T-cell (primary cell): ENCODE data around the gene AOC2. TPM values are rescaled to one million over a fixed set of nuclear protein-coding genes. Genes with fewer than 3 reads are reported as not detected.

Source experiments
- ATAC-seq, 4 experiments: fragments of 200-7000 bp in 3 of 4; fragments of 150-1000 bp in 1 of 4; cut with Tn5 transposase; replicated peaks in 1 of 4; 1 replicate in 3 of 4; 2 replicates in 1 of 4; pipeline ENCODE4 v1.10.0; 2021; ENCODE audit warnings: moderate library complexity in 3 of 4, mild to moderate bottlenecking in 2 of 4, moderate number of reproducible peaks in 1 of 4
- CTCF ChIA-PET, 2 donors: fragments of 300-600 bp; sonication (Branson Sonifier 250); formaldehyde crosslinking; loops; one replicate each; lab custom pipeline; 2022; ENCODE audit warnings: antibody characterized with exemption in 2 of 2; lab: Charles Lee
- POLR2A ChIA-PET, 2 donors: fragments of 300-600 bp; sonication (Branson Sonifier 250); formaldehyde crosslinking; loops; one replicate each; lab custom pipeline; 2022; ENCODE audit warnings: antibody characterized with exemption in 2 of 2; lab: Charles Lee
- DNase-seq, 35 experiments: peaks; one replicate each; pipeline versions ENCODE4 v3.0.0 to v3.0.0-alpha.2; 2013 to 2023
- H3K27ac ChIP-seq: one replicate; pipeline ENCODE4 v1.5.1; 2013; ENCODE audit warnings: low read length
- H3K27me3 ChIP-seq, 2 experiments: replicated peaks in 1 of 2; 1 replicate in 1 of 2; 2 replicates in 1 of 2; pipeline versions ENCODE4 v1.6.1 to v1.7.0; 2013; ENCODE audit warnings: low read length in 1 of 2, mixed read lengths in 1 of 2; ENCODE audit not compliant: control insufficient read depth in 2 of 2, insufficient read depth in 2 of 2; ENCODE audit errors: extremely low read depth in 1 of 2
- H3K36me3 ChIP-seq, 2 donors: 1 replicate in 1 of 2; 2 replicates in 1 of 2; pipeline versions ENCODE4 v1.6.1 to v1.7.0; 2013; ENCODE audit warnings: low read length in 1 of 2; ENCODE audit not compliant: control insufficient read depth in 2 of 2, insufficient read depth in 1 of 2; ENCODE audit errors: extremely low read depth in 1 of 2
- H3K4me1 ChIP-seq, 2 experiments: 1 replicate in 1 of 2; 2 replicates in 1 of 2; pipeline versions ENCODE4 v1.6.1 to v1.7.0; 2013; ENCODE audit warnings: low read length in 2 of 2, mixed read lengths in 1 of 2; ENCODE audit not compliant: insufficient read depth in 2 of 2, control insufficient read depth in 1 of 2; ENCODE audit errors: extremely low read depth in 1 of 2
- H3K4me3 ChIP-seq, 2 donors: 1 replicate in 1 of 2; 2 replicates in 1 of 2; pipeline versions ENCODE4 v1.5.1 to v1.7.0; 2013; ENCODE audit warnings: mild to moderate bottlenecking in 2 of 2, low read length in 1 of 2, moderate library complexity in 1 of 2; ENCODE audit not compliant: control insufficient read depth in 1 of 2; ENCODE audit errors: extremely low read depth in 1 of 2
- H3K9me3 ChIP-seq: 2 replicates; pipeline ENCODE4 v1.7.0; 2013
- H3K27ac Mint-ChIP-seq, 2 donors: one replicate each; pipeline ENCODE4 v1.8.0; 2020 to 2021; ENCODE audit warnings: mild to moderate bottlenecking in 2 of 2, mixed read lengths in 2 of 2
- H3K27me3 Mint-ChIP-seq, 2 donors: one replicate each; pipeline ENCODE4 v1.8.0; 2021 to 2022; ENCODE audit warnings: mixed read lengths in 2 of 2
- H3K36me3 Mint-ChIP-seq: one replicate; pipeline ENCODE4 v1.8.0; 2021; ENCODE audit warnings: mixed read lengths
- H3K4me1 Mint-ChIP-seq, 3 donors: one replicate each; pipeline ENCODE4 v1.8.0; 2020 to 2022; ENCODE audit warnings: mixed read lengths in 3 of 3, mild to moderate bottlenecking in 1 of 3
- H3K4me3 Mint-ChIP-seq, 3 donors: one replicate each; pipeline ENCODE4 v1.8.0; 2020 to 2022; ENCODE audit warnings: mild to moderate bottlenecking in 3 of 3, mixed read lengths in 3 of 3, moderate library complexity in 3 of 3
- H3K9me3 Mint-ChIP-seq, 3 donors: one replicate each; pipeline ENCODE4 v1.8.0; 2020 to 2022; ENCODE audit warnings: mixed read lengths in 3 of 3
- WGBS: methylation state at CpG from one replicate; pipeline ENCODE4 v1.1.5; 2013; ENCODE audit warnings: missing lambda C conversion rate; ENCODE audit not compliant: insufficient coverage; 5-methylcytosine and 5-hydroxymethylcytosine counted together
- total RNA-seq, 35 experiments: library from RNA in 6 of 35; stranded (reverse) in 6 of 35; fragments of 120-200 nt in 1 of 35; gene quantifications; one replicate each; pipeline versions ENCODE4 v1.2.1 to v1.2.4 and lab custom pipeline; 2013 to 2026

Gene AOC2
- total RNA-seq, 5 donors from 2014 or later (not counting 1 experiment from before 2014, with no cell fraction given) = 2.2 to 3.7 (median 3.2) TPM

- Mint-ChIP-seq H3K27me3 (no peaks in the 10 kb centered on the region), H3K9me3 (no peaks in the 10 kb centered on the region), H3K4me3 (no peak overlapping the region), H3K4me1 (peaks cover 0 to 8% (median 6%) of the 10 kb centered on the region in 3 donors), H3K36me3 (peaks cover 29% of the 10 kb centered on the region), H3K27ac (peak overlapping the region; percentile 20 to 44)
- DNase-seq (no peak), ATAC-seq (no peak)
- Histone ChIP-seq H3K4me3 (no peak overlapping the region), H3K36me3 (peaks cover 5 to 41% of the 10 kb centered on the region in 2 donors), H3K9me3 (no peaks in the 10 kb centered on the region), H3K27ac (no peak overlapping the region), H3K27me3 (no peaks in the 10 kb centered on the region), H3K4me1 (no peaks in the 10 kb centered on the region)
- ChIA-PET CTCF (no interaction called here), POLR2A (interaction anchor here in 1 of 2 donors (0.5 kb wide), 1 partner anchor 10 kb away, joined by 5 read pairs; no protein-coding TSS in a partner anchor)
- 74% methylated on average over 6 of the region's 7 CpGs for WGBS
These were observed 1.7 kb downstream of the AOC2 start for GRCh38 chr17:42845918-42846593.

GRCh38 chr17:42846594-42847280, 2.4 kb downstream of the AOC2 start:
- Mint-ChIP-seq H3K4me1 (peaks cover 0 to 8% (median 6%) of the 10 kb centered on the region in 3 donors), H3K4me3 (no peak overlapping the region), H3K27me3 (no peaks in the 10 kb centered on the region), H3K36me3 (peaks cover 27% of the 10 kb centered on the region), H3K9me3 (no peaks in the 10 kb centered on the region), H3K27ac (no peak overlapping the region)
- ATAC-seq (no peak), DNase-seq (no peak)
- Histone ChIP-seq H3K36me3 (peaks cover 5 to 34% of the 10 kb centered on the region in 2 donors), H3K4me3 (no peak overlapping the region), H3K4me1 (no peaks in the 10 kb centered on the region), H3K9me3 (no peaks in the 10 kb centered on the region), H3K27ac (no peak overlapping the region), H3K27me3 (no peaks in the 10 kb centered on the region)
- 87% methylated on average over 8 of the region's 9 CpGs for WGBS
- ChIA-PET CTCF (no interaction called here), POLR2A (interaction anchor here in 1 of 2 donors (0.5 kb wide), 1 partner anchor 10 kb away, joined by 5 read pairs; no protein-coding TSS in a partner anchor)

- Mint-ChIP-seq H3K27me3 (peaks cover 0 to 2% of the 10 kb centered on the region in 2 donors), H3K27ac (no peak overlapping the region), H3K4me3 (no peak overlapping the region), H3K36me3 (peaks cover 15% of the 10 kb centered on the region), H3K4me1 (peaks cover 0 to 8% (median 6%) of the 10 kb centered on the region in 3 donors), H3K9me3 (no peaks in the 10 kb centered on the region)
- peaks cover 5 to 21% of the 10 kb centered on the region in 2 donors for H3K36me3 ChIP-seq
- H3K27ac ChIP-seq = no peak overlapping the region
- WGBS = 86% methylated on average over 1 of the region's 3 CpGs
- H3K4me1 ChIP-seq = no peaks in the 10 kb centered on the region
- ATAC-seq = no peak
- ChIA-PET CTCF (interaction anchor here in 1 of 2 donors (0.7 kb wide), 1 partner anchor 33 kb away, joined by 13 read pairs; no protein-coding TSS in a partner anchor), POLR2A (interaction anchor here in 1 of 2 donors (0.6 kb wide), 1 partner anchor 513 kb away, joined by 3 read pairs; no protein-coding TSS in a partner anchor)
- peaks cover 0 to 7% of the 10 kb centered on the region in 2 experiments for H3K27me3 ChIP-seq
- no peaks in the 10 kb centered on the region for H3K9me3 ChIP-seq
- H3K4me3 ChIP-seq = no peak overlapping the region
- no peak for DNase-seq
These were observed 3.7 kb downstream of the AOC2 start for GRCh38 chr17:42848093-42848492.

GRCh38 chr17:42849031-42849430, 4.7 kb downstream of the AOC2 start:
- H3K27me3 Mint-ChIP-seq = peaks cover 0 to 6% of the 10 kb centered on the region in 2 donors
- Histone ChIP-seq H3K4me1 (no peaks in the 10 kb centered on the region), H3K9me3 (no peaks in the 10 kb centered on the region), H3K27ac (no peak overlapping the region), H3K36me3 (peaks cover 5 to 11% of the 10 kb centered on the region in 2 donors), H3K4me3 (no peak overlapping the region), H3K27me3 (peaks cover 0 to 14% of the 10 kb centered on the region in 2 experiments)
- DNase-seq (no peak), ATAC-seq (no peak)
- H3K27ac Mint-ChIP-seq = no peak overlapping the region
- peaks cover 5% of the 10 kb centered on the region for H3K36me3 Mint-ChIP-seq
- H3K4me3 Mint-ChIP-seq = no peak overlapping the region
- WGBS = 94% methylated on average over 3 of the region's 9 CpGs
- CTCF ChIA-PET = no interaction called here
- H3K4me1 Mint-ChIP-seq = peaks cover 0 to 8% (median 6%) of the 10 kb centered on the region in 3 donors
- POLR2A ChIA-PET = no interaction called here
- no peaks in the 10 kb centered on the region for H3K9me3 Mint-ChIP-seq

- Mint-ChIP-seq H3K9me3 (no peaks in the 10 kb centered on the region), H3K4me3 (no peak overlapping the region), H3K27ac (no peak overlapping the region), H3K36me3 (no peaks in the 10 kb centered on the region), H3K4me1 (peaks cover 0 to 8% (median 6%) of the 10 kb centered on the region in 3 donors), H3K27me3 (peaks cover 0 to 7% of the 10 kb centered on the region in 2 donors)
- DNase-seq = no peak
- ChIA-PET POLR2A (no interaction called here), CTCF (no interaction called here)
- Histone ChIP-seq H3K27me3 (peaks cover 0 to 16% of the 10 kb centered on the region in 2 experiments), H3K27ac (no peak overlapping the region), H3K4me1 (no peaks in the 10 kb centered on the region), H3K4me3 (no peak overlapping the region), H3K9me3 (no peaks in the 10 kb centered on the region), H3K36me3 (peaks cover under 1 to 6% of the 10 kb centered on the region in 2 donors)
- WGBS = 79% methylated on average over 6 of the region's 8 CpGs
- no peak for ATAC-seq
These were observed 5.2 kb downstream of the AOC2 start for GRCh38 chr17:42849451-42850181.

- DNase-seq = no peak
- WGBS = 57% methylated on average over 6 of the region's 9 CpGs
- Histone ChIP-seq H3K4me3 (no peak within 1 kb of the TSS), H3K4me1 (no peaks in the 10 kb centered on the region), H3K36me3 (no peaks in the 10 kb centered on the region), H3K9me3 (no peaks in the 10 kb centered on the region), H3K27me3 (peaks cover 0 to 20% of the 10 kb centered on the region in 2 experiments), H3K27ac (no peak within 1 kb of the TSS)
- Mint-ChIP-seq H3K27ac (no peak within 1 kb of the TSS), H3K4me3 (no peak within 1 kb of the TSS), H3K4me1 (peaks cover 0 to 4% (median 4%) of the 10 kb centered on the region in 3 donors), H3K27me3 (peaks cover 0 to 7% of the 10 kb centered on the region in 2 donors), H3K36me3 (no peaks in the 10 kb centered on the region), H3K9me3 (no peaks in the 10 kb centered on the region)
- ChIA-PET CTCF (no interaction called here), POLR2A (no interaction called here)
- no peak for ATAC-seq
These were observed 6.6 kb downstream of the AOC2 start, which contains the start of gene AOC3 for GRCh38 chr17:42850954-42851353. Gene AOC3, plus strand, starts transcription at chr17:42851199. Its CDS starts 145 bp downstream, at chr17:42851344.
